IMR-90 (cell line): Measurements from ENCODE around the gene PRDM2. TPM values are rescaled to one million over a fixed set of nuclear protein-coding genes. Genes with fewer than 3 reads are reported as not detected.

Source experiments
- ATAC-seq: fragments of 200-7000 bp; cut with Tn5 transposase; 2 replicates; pipeline ENCODE4 v1.9.1; 2020; ENCODE audit warnings: low read depth, mild to moderate bottlenecking, moderate library complexity
- BruUV-seq: library from RNA; stranded (reverse); fragments of 400-500 nt; replicated peaks from 2 replicates; lab custom pipeline; 2021; lab: Mats Ljungman, UMichigan
- CTCF ChIA-PET: fragments of 300-600 bp; formaldehyde crosslinking; extraction: SDS; loops from one replicate; lab custom pipeline; 2021; ENCODE audit warnings: antibody characterized with exemption; lab: Yijun Ruan, JAX
- POLR2A ChIA-PET: fragments of 300-600 bp; sonication (Branson Sonifier 250); formaldehyde crosslinking; loops from one replicate; lab custom pipeline; 2022; ENCODE audit warnings: antibody characterized with exemption; ENCODE audit not compliant: unreplicated experiment; lab: Charles Lee
- DNase-seq: peaks from one replicate; pipeline ENCODE4 v3.0.0; 2013
- H2AFZ ChIP-seq: replicated peaks from 2 replicates; pipeline ENCODE3; 2013; ENCODE audit warnings: low read length, mild to moderate bottlenecking; ENCODE audit not compliant: poor library complexity
- H2AK5ac ChIP-seq: 2 replicates; pipeline ENCODE4 v1.6.1; 2013; ENCODE audit warnings: low read depth, low read length, inconsistent platforms
- H2AK9ac ChIP-seq: replicated peaks from 2 replicates; pipeline ENCODE3; 2013; ENCODE audit warnings: mild to moderate bottlenecking, low read depth, low read length, moderate library complexity; ENCODE audit not compliant: poor library complexity
- H2BK120ac ChIP-seq: 2 replicates; pipeline ENCODE4 v1.6.1; 2013; ENCODE audit warnings: low read depth, low read length, inconsistent platforms
- H2BK15ac ChIP-seq: 3 replicates; pipeline ENCODE4 v1.6.1; 2013; ENCODE audit warnings: low read depth, low read length, inconsistent platforms
- H2BK20ac ChIP-seq: 2 replicates; pipeline ENCODE4 v1.6.1; 2013; ENCODE audit warnings: low read depth, mild to moderate bottlenecking, inconsistent platforms, low read length, moderate library complexity
- H2BK5ac ChIP-seq: 2 replicates; pipeline ENCODE4 v1.6.1; 2013; ENCODE audit warnings: mild to moderate bottlenecking, low read depth, low read length, inconsistent platforms; ENCODE audit not compliant: poor library complexity, severe bottlenecking
- H3K14ac ChIP-seq: replicated peaks from 2 replicates; pipeline ENCODE4 v1.6.1; 2013; ENCODE audit warnings: low read depth, low read length, inconsistent platforms
- H3K18ac ChIP-seq: 2 replicates; pipeline ENCODE4 v1.6.1; 2013; ENCODE audit warnings: low read depth, low read length, control low read depth
- H3K23ac ChIP-seq: 2 replicates; pipeline ENCODE4 v1.6.1; 2013; ENCODE audit warnings: low read depth, low read length, inconsistent platforms
- H3K27ac ChIP-seq: 2 replicates; pipeline ENCODE4 v1.5.1; 2013; ENCODE audit warnings: mild to moderate bottlenecking, control low read depth, low read length; ENCODE audit not compliant: insufficient read depth
- H3K27me3 ChIP-seq: 2 replicates; pipeline ENCODE4 v1.6.1; 2013; ENCODE audit warnings: low read length; ENCODE audit not compliant: control insufficient read depth, insufficient read depth
- H3K36me3 ChIP-seq: 2 replicates; pipeline ENCODE4 v1.6.1; 2013; ENCODE audit warnings: low read length, mixed read lengths; ENCODE audit not compliant: control insufficient read depth, insufficient read depth
- H3K4ac ChIP-seq: 2 replicates; pipeline ENCODE4 v1.6.1; 2013; ENCODE audit warnings: low read depth, low read length, inconsistent platforms
- H3K4me1 ChIP-seq: 2 replicates; pipeline ENCODE4 v1.6.1; 2013; ENCODE audit warnings: low read length, mixed read lengths; ENCODE audit not compliant: control insufficient read depth, insufficient read depth
- H3K4me2 ChIP-seq: 2 replicates; pipeline ENCODE4 v1.6.1; 2013; ENCODE audit warnings: low read depth, mild to moderate bottlenecking, control low read depth, low read length, moderate library complexity
- H3K4me3 ChIP-seq: 2 replicates; pipeline ENCODE4 v1.5.1; 2013; ENCODE audit warnings: low read depth, mild to moderate bottlenecking, control low read depth, low read length, moderate library complexity; ENCODE audit not compliant: insufficient read depth
- H3K56ac ChIP-seq: 2 replicates; pipeline ENCODE4 v1.6.1; 2013; ENCODE audit warnings: low read length, inconsistent platforms; ENCODE audit not compliant: insufficient read depth; ENCODE audit errors: extremely low read depth
- H3K79me1 ChIP-seq, 2 experiments: 2 replicates each; pipeline ENCODE4 v1.6.1; 2013; ENCODE audit warnings: low read length in 2 of 2, inconsistent platforms in 1 of 2, low read depth in 1 of 2
- H3K9ac ChIP-seq: 2 replicates; pipeline ENCODE4 v1.6.1; 2013; ENCODE audit warnings: low read depth, low read length, control low read depth
- H3K9me1 ChIP-seq: 2 replicates; pipeline ENCODE4 v1.6.1; 2013; ENCODE audit warnings: low read length, inconsistent platforms; ENCODE audit not compliant: insufficient read depth
- H3K9me3 ChIP-seq: 2 replicates; pipeline ENCODE4 v1.6.1; 2013; ENCODE audit warnings: low read length; ENCODE audit not compliant: control insufficient read depth, insufficient read depth
- H4K20me1 ChIP-seq: 2 replicates; pipeline ENCODE4 v1.6.1; 2013; ENCODE audit warnings: low read length, inconsistent platforms; ENCODE audit not compliant: insufficient read depth
- H4K5ac ChIP-seq: 2 replicates; pipeline ENCODE4 v1.6.1; 2013; ENCODE audit warnings: mild to moderate bottlenecking, low read depth, low read length, control low read depth
- H4K8ac ChIP-seq, 2 experiments: 2 replicates each; pipeline ENCODE4 v1.6.1; 2013; ENCODE audit warnings: low read depth in 2 of 2, low read length in 2 of 2, control low read depth in 1 of 2, inconsistent platforms in 1 of 2
- H4K91ac ChIP-seq: 2 replicates; pipeline ENCODE4 v1.6.1; 2013; ENCODE audit warnings: low read depth, low read length, inconsistent platforms; ENCODE audit not compliant: insufficient read depth
- BHLHE40 ChIP-seq: fragments of 150-350 bp; IDR thresholded peaks from 2 replicates; pipeline ENCODE4 v1.6.1; 2016; ENCODE audit warnings: mild to moderate bottlenecking, low read depth, low read length
- ELK1 ChIP-seq: fragments of 150-350 bp; IDR thresholded peaks from 2 replicates; pipeline ENCODE4 v1.6.1; 2016; ENCODE audit warnings: low read depth, mild to moderate bottlenecking, low read length, moderate library complexity, borderline replicate concordance
- MAFK ChIP-seq: IDR thresholded peaks from 2 replicates; pipeline ENCODE4 v1.6.1; 2012; ENCODE audit warnings: low read depth, low read length, improper control_type of control experiment
- NFE2L2 ChIP-seq: fragments of 150-350 bp; IDR thresholded peaks from 2 replicates; pipeline ENCODE4 v1.6.1; 2016; ENCODE audit warnings: low read depth, mild to moderate bottlenecking, low read length
- POLR2A ChIP-seq: IDR thresholded peaks from 2 replicates; pipeline ENCODE4 v1.6.1; 2012; ENCODE audit warnings: mild to moderate bottlenecking, low read depth, low read length
- RAD21 ChIP-seq: IDR thresholded peaks from 2 replicates; pipeline ENCODE4 v1.6.1; 2012; ENCODE audit warnings: low read length, improper control_type of control experiment
- RCOR1 ChIP-seq: IDR thresholded peaks from 2 replicates; pipeline ENCODE4 v1.6.1; 2012; ENCODE audit warnings: mild to moderate bottlenecking, low read length, improper control_type of control experiment; ENCODE audit not compliant: insufficient replicate concordance
- RFX5 ChIP-seq: IDR thresholded peaks from 2 replicates; pipeline ENCODE4 v1.8.0; 2012; ENCODE audit warnings: low read depth, mild to moderate bottlenecking, low read length, moderate library complexity
- dilution Hi-C: fragments of 300-500 bp; cut with HindIII; formaldehyde crosslinking; loops from one replicate; pipeline ENCODE4 v1.14.3; 2018; ENCODE audit warnings: low sequenced_read_pairs; ENCODE audit not compliant: unreplicated experiment
- in situ Hi-C: fragments of 300-500 bp; cut with MboI; formaldehyde crosslinking; loops from 3 replicates; pipeline ENCODE4 v1.14.3; 2019; ENCODE audit warnings: low sequenced_read_pairs, inconsistent platforms, mixed read lengths
- intact Hi-C: fragments of 100-400 bp; cut with micrococcal nuclease; formaldehyde crosslinking; loops from 2 replicates; pipeline ENCODE4 v1.10.0; 2022
- polyA plus RNA-seq, 3 experiments: library from polyadenylated mRNA; depleted of rRNA; stranded (reverse); fragments of >200 nt; gene quantifications; 2 replicates each; pipeline ENCODE4 v1.2.3, GENCODE V29; 2012; ENCODE audit warnings: low replicate concordance in 1 of 3
- total RNA-seq: library from RNA; depleted of rRNA; stranded (reverse); fragments of >200 nt; gene quantifications from 2 replicates; pipeline ENCODE4 v1.2.3, GENCODE V29; 2012

The PRDM2 gene
- total and polyA plus RNA-seq, 2 of the 4 experiments (the other 2 are of a cell fraction) = 3.4 to 8.9 TPM

GRCh38 chr1:13735168-13735930 is 35.4 kb downstream of the PRDM2 start (continued):
- no peak for TF ChIP-seq MAFK

GRCh38 chr1:13737398-13737797 is 37.4 kb downstream of the PRDM2 start:
- H3K56ac ChIP-seq = no peak overlapping the region
- H3K27me3 ChIP-seq = no peaks in the 10 kb centered on the region
- no peak for TF ChIP-seq RCOR1
- TF ChIP-seq NFE2L2 = no peak
- no peak for TF ChIP-seq RFX5
- TF ChIP-seq BHLHE40 = no peak
- TF ChIP-seq ELK1 = no peak
- TF ChIP-seq POLR2A = no peak
- no peak for TF ChIP-seq RAD21
- peaks cover 5% of the 10 kb centered on the region; the same call in 1 of the 2 replicates for H3K36me3 ChIP-seq
- H3K9me1 ChIP-seq = no peaks in the 10 kb centered on the region
- no peak overlapping the region for H2AFZ ChIP-seq
- H3K23ac ChIP-seq = no peak overlapping the region
- H2AK5ac ChIP-seq = no peak overlapping the region
- H3K27ac ChIP-seq = no peak overlapping the region
- no peak overlapping the region for H3K4ac ChIP-seq
- H3K9me3 ChIP-seq = no peaks in the 10 kb centered on the region
- intact Hi-C loops (no loop called here), dilution Hi-C loops (no loop called here), in situ Hi-C loops (no loop called here)
- CTCF ChIA-PET = interaction anchor here (0.9 kb wide), 1 partner anchor 19 kb away, joined by 3 read pairs; no protein-coding TSS in a partner anchor
- no peaks in the 10 kb centered on the region for H3K79me1 ChIP-seq
- no peak overlapping the region for H3K18ac ChIP-seq
- POLR2A ChIA-PET = no interaction called here
- no peak overlapping the region for H2BK120ac ChIP-seq
- no peak overlapping the region for H3K4me3 ChIP-seq
- no TSS peak for BruUV-seq
- no peak overlapping the region for H4K5ac ChIP-seq
- no peak overlapping the region for H3K9ac ChIP-seq
- no peak overlapping the region for H4K8ac ChIP-seq
- no peak overlapping the region for H4K91ac ChIP-seq
- no peak overlapping the region for H2AK9ac ChIP-seq
- H3K14ac ChIP-seq = no peak overlapping the region
- no peaks in the 10 kb centered on the region for H3K4me1 ChIP-seq
- H3K4me2 ChIP-seq = no peak overlapping the region
- H4K20me1 ChIP-seq = no peaks in the 10 kb centered on the region
- no peak overlapping the region for H2BK15ac ChIP-seq
- ATAC-seq (no peak), DNase-seq (no peak)
- H2BK5ac ChIP-seq = no peak overlapping the region
- no peak overlapping the region for H2BK20ac ChIP-seq
